ENCODE results near the gene TRNT1.

GRCh38 chr3:3086239-3086638 lies 40.5 kb upstream of the TRNT1 start:
- TF ChIP-seq POLR2A (IDR thresholded peaks at IDR 0.05) (no peak), CTCF (IDR thresholded peaks at IDR 0.05 in 8 of 11, conservative IDR thresholded peaks at IDR 0.05 in 3 of 11) (no peak)
